ENCODE data around the gene ARID1B. TPM values are rescaled to one million over a fixed set of nuclear protein-coding genes. Genes with fewer than 3 reads are reported as not detected.

ARID1B gene
- total RNA-seq, 1 experiment from 2014 or later, result 63.9 TPM

DNA sequence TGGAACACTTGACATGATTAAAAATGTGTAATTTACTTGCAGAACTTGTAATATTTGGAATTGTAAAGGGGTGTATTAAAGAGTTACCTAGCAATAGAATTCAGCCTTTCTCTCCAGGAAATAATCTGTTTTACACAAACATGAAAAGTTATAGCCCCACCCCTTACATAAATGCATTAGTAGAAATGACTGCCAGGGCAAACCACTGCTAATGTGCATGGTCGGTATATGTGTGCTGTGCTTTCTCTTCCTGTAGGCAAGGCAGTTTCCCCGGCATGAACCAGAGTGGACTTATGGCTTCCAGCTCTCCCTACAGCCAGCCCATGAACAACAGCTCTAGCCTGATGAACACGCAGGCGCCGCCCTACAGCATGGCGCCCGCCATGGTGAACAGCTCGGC is 389.6 kb downstream of the ARID1B start:
- Mint-ChIP-seq H3K27me3 (ENCODE audit: insufficient read depth, unreplicated experiment) (no peaks in the 10 kb centered on the region), H3K4me1 (ENCODE audit: insufficient read depth, unreplicated experiment) (no peaks in the 10 kb centered on the region), H3K36me3 (ENCODE audit: insufficient read depth, unreplicated experiment) (peaks cover 31% of the 10 kb centered on the region), H3K4me3 (ENCODE audit: unreplicated experiment) (no peak overlapping the region), H3K27ac (ENCODE audit: low read depth, unreplicated experiment) (no peak overlapping the region), H3K9me3 (ENCODE audit: unreplicated experiment) (no peaks in the 10 kb centered on the region)
- no TSS peak for BruUV-seq (replicated peaks)
- intact Hi-C loops (cut with micrococcal nuclease), result no loop called here
- ChIA-PET POLR2A (no interaction called here), CTCF (no interaction called here)
- DNase-seq (ENCODE audit: unreplicated experiment), result no peak
- TF ChIP-seq, protein P1, sequence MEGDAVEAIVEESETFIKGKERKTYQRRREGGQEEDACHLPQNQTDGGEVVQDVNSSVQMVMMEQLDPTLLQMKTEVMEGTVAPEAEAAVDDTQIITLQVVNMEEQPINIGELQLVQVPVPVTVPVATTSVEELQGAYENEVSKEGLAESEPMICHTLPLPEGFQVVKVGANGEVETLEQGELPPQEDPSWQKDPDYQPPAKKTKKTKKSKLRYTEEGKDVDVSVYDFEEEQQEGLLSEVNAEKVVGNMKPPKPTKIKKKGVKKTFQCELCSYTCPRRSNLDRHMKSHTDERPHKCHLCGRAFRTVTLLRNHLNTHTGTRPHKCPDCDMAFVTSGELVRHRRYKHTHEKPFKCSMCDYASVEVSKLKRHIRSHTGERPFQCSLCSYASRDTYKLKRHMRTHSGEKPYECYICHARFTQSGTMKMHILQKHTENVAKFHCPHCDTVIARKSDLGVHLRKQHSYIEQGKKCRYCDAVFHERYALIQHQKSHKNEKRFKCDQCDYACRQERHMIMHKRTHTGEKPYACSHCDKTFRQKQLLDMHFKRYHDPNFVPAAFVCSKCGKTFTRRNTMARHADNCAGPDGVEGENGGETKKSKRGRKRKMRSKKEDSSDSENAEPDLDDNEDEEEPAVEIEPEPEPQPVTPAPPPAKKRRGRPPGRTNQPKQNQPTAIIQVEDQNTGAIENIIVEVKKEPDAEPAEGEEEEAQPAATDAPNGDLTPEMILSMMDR (IDR thresholded peaks at IDR 0.05; ENCODE audit: unreplicated experiment), result no peak

DNA sequence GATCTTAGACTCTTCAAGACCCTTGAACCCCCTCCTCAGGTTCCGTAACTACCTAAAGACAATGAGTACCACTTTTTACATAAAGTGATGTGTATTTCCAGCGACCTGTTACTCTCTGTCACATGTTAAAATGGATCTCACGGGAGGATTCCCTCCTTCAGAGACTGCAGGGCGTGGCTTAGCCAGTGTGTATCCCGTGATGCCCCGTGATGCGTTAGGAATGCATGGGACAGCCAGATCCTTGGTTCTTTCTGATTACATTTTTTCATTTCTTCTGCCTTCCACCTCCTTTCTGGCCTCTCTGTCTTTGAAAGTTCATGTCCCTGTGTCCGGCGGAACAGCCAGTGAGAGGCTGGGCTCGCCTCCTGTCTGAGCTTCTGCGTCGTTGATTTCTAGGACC is 390.7 kb downstream of the ARID1B start:
- DNase-seq (ENCODE audit: unreplicated experiment), result no peak
- Mint-ChIP-seq H3K9me3 (ENCODE audit: unreplicated experiment) (no peaks in the 10 kb centered on the region), H3K4me1 (ENCODE audit: insufficient read depth, unreplicated experiment) (no peaks in the 10 kb centered on the region), H3K36me3 (ENCODE audit: insufficient read depth, unreplicated experiment) (peaks cover 21% of the 10 kb centered on the region), H3K27me3 (ENCODE audit: insufficient read depth, unreplicated experiment) (no peaks in the 10 kb centered on the region), H3K4me3 (ENCODE audit: unreplicated experiment) (no peak overlapping the region), H3K27ac (ENCODE audit: low read depth, unreplicated experiment) (no peak overlapping the region)
- CTCF ChIA-PET, result no interaction called here
- intact Hi-C loops (cut with micrococcal nuclease), result no loop called here
- POLR2A ChIA-PET, result no interaction called here
- TF ChIP-seq, protein P1 (IDR thresholded peaks at IDR 0.05; ENCODE audit: unreplicated experiment), result no peak
- BruUV-seq (replicated peaks), result no TSS peak

DNA sequence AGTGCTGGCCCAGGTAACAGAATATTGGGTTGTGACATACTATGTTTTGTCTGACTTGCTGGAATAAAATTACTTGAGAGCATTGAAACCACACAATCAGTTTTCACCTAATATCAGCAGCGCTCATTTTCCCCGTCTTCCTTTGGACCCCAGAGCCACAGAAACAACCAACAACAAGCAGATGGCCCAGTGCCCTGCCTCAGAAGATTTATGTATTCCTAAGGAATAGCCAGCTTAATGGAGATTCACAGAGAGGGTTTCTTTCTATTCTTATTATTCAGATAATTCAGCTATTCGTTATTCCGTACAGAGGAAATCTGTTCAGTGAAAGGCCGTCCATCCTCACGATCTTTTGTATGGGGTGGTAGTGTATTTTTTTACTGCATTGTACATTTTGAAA is 391.3 kb downstream of the ARID1B start:
- ChIA-PET CTCF (no interaction called here), POLR2A (no interaction called here)
- Mint-ChIP-seq H3K27ac (ENCODE audit: low read depth, unreplicated experiment) (no peak overlapping the region), H3K27me3 (ENCODE audit: insufficient read depth, unreplicated experiment) (no peaks in the 10 kb centered on the region), H3K4me3 (ENCODE audit: unreplicated experiment) (no peak overlapping the region), H3K4me1 (ENCODE audit: insufficient read depth, unreplicated experiment) (no peaks in the 10 kb centered on the region), H3K9me3 (ENCODE audit: unreplicated experiment) (no peaks in the 10 kb centered on the region), H3K36me3 (ENCODE audit: insufficient read depth, unreplicated experiment) (peaks cover 21% of the 10 kb centered on the region)
- BruUV-seq (replicated peaks), result no TSS peak
- intact Hi-C loops (cut with micrococcal nuclease), result no loop called here
- TF ChIP-seq, protein P1 (IDR thresholded peaks at IDR 0.05; ENCODE audit: unreplicated experiment), result no peak
- no peak for DNase-seq (ENCODE audit: unreplicated experiment)

DNA sequence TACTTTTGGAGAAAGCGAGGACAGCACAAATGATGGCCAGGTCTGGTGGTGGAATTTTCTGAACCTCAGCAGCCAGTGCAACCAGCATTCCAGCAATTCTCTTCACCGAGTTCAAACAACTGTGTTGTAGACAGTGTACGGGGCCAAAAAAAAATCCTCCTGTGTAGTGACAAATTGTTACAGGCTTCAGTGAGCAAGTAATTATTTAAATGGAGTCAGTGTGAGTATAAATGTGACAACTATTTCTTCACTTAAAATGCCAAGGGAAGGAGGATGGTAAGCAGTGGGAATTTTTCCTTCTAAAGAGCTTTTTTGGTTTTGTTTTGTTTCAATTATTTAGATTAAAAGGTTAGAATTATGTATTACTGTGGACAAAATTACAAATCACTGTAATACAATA is 392.0 kb downstream of the ARID1B start:
- TF ChIP-seq, protein P1 (IDR thresholded peaks at IDR 0.05; ENCODE audit: unreplicated experiment), result no peak
- intact Hi-C loops (cut with micrococcal nuclease), result no loop called here
- Mint-ChIP-seq H3K4me3 (ENCODE audit: unreplicated experiment) (no peak overlapping the region), H3K27me3 (ENCODE audit: insufficient read depth, unreplicated experiment) (no peaks in the 10 kb centered on the region), H3K9me3 (ENCODE audit: unreplicated experiment) (no peaks in the 10 kb centered on the region), H3K36me3 (ENCODE audit: insufficient read depth, unreplicated experiment) (peaks cover 21% of the 10 kb centered on the region), H3K4me1 (ENCODE audit: insufficient read depth, unreplicated experiment) (no peaks in the 10 kb centered on the region), H3K27ac (ENCODE audit: low read depth, unreplicated experiment) (no peak overlapping the region)
- ChIA-PET POLR2A (no interaction called here), CTCF (interaction anchor here (1.3 kb wide), 1 partner anchor 106 kb away, joined by 4 read pairs; no protein-coding TSS in a partner anchor)
- no peak for DNase-seq (ENCODE audit: unreplicated experiment)
- BruUV-seq (replicated peaks), result no TSS peak

All from MCF 10A (cell line).